ENCODE results near the gene MSI2.

Gene MSI2

DNA sequence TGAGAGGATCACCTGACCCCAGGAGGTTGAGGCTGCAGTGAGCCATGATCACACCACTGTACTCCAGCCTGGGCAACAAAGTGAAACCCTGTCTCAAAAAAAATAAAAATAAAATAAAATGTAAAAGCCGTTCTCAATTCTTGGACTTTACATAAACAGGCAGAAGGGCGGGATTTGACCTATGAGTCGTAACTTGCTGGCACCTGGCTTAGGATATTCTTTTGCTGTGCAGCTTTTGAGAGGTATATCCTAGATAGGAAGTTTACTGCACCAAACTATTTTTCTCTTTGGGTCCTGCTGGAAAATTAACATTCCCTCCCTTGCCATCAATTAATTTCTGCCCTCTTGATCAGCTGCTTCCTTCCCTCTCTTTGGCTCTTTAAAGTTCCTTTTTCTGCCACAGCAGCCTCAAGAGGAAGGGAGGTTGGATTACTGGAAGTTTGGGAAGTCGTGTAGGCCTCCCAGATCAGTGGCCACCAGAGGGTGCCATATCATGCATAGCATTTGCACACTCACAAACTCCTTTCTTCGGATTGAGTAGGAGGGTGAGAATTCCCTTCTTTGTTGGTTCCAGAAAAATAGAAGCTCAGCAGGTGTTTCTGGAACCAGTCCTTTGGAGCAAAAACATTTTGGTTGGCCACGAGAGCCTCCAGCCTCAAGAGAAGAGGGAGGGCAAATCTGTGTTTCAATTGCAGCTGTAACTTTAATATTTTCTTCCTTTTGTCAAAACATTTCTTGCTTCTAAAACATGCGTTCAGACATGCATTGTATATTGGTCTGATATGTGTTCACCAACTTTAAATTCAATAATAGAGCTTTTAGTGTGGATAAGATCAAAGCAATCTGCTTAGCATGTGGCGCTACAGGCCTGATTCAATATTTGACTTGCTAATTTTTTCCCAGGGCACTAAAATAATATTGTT lies 341.5 kb downstream of the MSI2 start:
- DNase-seq (ENCODE audit: low read depth), result peak; percentile 75
- no peak overlapping the region for H3K4me3 ChIP-seq (ENCODE audit: low read length)
- TF ChIP-seq, protein P1, sequence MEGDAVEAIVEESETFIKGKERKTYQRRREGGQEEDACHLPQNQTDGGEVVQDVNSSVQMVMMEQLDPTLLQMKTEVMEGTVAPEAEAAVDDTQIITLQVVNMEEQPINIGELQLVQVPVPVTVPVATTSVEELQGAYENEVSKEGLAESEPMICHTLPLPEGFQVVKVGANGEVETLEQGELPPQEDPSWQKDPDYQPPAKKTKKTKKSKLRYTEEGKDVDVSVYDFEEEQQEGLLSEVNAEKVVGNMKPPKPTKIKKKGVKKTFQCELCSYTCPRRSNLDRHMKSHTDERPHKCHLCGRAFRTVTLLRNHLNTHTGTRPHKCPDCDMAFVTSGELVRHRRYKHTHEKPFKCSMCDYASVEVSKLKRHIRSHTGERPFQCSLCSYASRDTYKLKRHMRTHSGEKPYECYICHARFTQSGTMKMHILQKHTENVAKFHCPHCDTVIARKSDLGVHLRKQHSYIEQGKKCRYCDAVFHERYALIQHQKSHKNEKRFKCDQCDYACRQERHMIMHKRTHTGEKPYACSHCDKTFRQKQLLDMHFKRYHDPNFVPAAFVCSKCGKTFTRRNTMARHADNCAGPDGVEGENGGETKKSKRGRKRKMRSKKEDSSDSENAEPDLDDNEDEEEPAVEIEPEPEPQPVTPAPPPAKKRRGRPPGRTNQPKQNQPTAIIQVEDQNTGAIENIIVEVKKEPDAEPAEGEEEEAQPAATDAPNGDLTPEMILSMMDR (IDR thresholded peaks at IDR 0.05; ENCODE audit: insufficient read depth, low read depth, low read length, missing control alignments), result peak; percentile 92

DNA sequence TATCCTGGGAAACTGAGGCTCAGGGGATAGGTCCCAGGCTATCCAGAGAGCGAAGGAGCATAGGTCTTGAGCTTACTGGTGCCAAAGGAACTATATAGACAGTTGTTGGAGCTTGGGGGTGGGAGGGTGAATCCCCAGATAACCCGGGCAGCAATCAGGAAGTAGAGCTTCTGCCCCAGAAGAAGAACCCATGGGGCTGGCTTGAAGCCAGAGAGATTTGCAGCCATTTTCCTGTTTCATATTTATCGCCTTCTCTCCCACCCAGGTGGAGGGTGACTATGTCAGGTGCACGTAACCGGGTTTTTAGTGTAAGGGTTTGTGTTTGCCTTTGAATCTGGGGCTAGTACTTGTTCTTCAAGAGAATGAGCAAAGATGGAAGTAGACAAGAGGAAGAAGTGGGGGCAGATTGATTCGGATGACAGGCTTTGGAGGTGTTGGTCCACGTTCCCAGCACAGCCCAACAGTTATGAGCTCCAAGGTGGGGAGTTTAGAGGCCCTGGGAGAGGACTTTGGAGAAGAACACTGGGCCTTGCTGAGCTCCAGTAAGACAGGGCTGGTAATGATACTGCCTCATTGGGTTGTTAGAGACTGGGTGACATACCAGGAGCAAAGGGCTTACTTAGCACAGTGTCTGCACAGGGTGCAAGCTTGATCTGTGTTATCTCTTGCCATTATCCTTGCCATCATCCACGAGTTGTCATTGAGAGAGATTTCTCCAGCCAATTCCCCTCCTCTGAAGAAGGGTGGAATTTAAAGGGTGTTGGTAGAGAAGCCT lies 343.1 kb downstream of the MSI2 start:
- TF ChIP-seq, protein P1 (IDR thresholded peaks at IDR 0.05; ENCODE audit: insufficient read depth, low read depth, low read length, missing control alignments), result no peak
- H3K4me3 ChIP-seq (ENCODE audit: low read length), result no peak overlapping the region
- no peak for DNase-seq (ENCODE audit: low read depth)

DNA sequence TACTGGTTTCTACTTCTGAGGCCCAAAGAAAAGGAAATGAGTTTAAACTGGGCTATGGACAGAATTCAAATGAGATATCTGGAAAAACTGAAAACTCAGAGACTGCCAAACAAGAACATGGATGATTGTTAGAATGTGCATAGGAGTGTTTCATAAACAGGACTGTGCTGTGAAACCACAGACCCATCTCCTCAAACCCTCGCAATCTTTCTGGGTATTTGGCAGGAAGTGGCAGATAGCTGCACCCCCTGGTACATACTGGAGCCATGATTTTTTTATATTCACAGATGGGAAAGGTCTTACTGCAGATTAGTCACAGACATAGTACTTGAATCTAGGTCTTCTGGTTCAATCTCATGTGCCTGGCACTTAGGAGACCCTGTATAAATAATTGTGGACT lies 343.8 kb downstream of the MSI2 start:
- TF ChIP-seq, protein P1 (IDR thresholded peaks at IDR 0.05; ENCODE audit: insufficient read depth, low read depth, low read length, missing control alignments), result no peak
- no peak overlapping the region for H3K4me3 ChIP-seq (ENCODE audit: low read length)
- DNase-seq (ENCODE audit: low read depth), result no peak

DNA sequence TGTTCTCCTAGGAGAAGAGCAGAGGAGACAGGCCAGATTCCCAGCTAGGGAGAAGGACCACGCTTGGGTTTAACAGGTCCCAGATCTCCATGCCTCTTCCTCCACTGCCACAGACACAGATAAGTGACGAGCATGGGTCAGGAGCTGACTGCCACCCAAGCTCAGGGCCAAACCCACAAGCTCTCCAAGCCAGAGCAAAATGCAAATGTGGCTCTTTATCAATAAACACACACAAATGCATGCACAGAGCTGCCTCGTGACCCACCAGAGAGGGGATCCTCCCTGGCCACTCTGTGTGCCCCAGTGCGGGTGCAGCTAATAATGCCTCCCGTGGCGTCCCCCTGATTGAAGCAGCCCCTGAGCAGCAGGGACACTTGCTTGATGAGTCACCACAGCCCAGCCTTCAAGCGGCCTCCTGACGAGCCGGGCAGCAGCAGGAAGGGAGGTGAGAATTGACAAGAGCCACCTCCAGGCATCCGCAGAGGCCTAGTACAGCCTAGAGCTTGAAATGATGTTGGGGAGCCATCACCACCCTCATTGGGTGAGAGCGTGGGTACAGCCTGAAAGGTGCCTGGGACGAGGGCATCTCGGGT lies 344.9 kb downstream of the MSI2 start:
- DNase-seq (ENCODE audit: low read depth), result no peak
- no peak overlapping the region for H3K4me3 ChIP-seq (ENCODE audit: low read length)
- TF ChIP-seq, protein P1 (IDR thresholded peaks at IDR 0.05; ENCODE audit: insufficient read depth, low read depth, low read length, missing control alignments), result no peak

DNA sequence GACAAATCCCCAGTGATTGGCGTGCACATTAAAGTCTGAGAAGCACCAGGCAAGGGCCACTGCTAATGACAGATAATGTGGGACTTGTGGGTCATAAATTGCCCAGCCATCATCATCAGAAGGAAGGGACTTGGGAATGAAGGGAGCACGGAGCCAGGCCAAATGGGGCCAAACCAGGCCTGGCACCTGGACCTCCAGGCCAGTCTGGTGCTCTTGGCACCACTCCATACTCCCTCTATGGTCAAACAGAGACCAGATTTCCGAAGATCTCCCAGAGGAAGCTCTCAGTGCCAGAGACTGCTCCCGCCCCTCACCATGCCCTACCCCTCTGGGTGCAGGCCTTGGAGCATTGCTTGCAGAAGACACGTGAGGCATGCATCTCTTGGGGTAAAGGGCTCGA lies 346.6 kb downstream of the MSI2 start:
- no peak overlapping the region for H3K4me3 ChIP-seq (ENCODE audit: low read length)
- no peak for DNase-seq (ENCODE audit: low read depth)
- TF ChIP-seq, protein P1 (IDR thresholded peaks at IDR 0.05; ENCODE audit: insufficient read depth, low read depth, low read length, missing control alignments), result no peak

DNA sequence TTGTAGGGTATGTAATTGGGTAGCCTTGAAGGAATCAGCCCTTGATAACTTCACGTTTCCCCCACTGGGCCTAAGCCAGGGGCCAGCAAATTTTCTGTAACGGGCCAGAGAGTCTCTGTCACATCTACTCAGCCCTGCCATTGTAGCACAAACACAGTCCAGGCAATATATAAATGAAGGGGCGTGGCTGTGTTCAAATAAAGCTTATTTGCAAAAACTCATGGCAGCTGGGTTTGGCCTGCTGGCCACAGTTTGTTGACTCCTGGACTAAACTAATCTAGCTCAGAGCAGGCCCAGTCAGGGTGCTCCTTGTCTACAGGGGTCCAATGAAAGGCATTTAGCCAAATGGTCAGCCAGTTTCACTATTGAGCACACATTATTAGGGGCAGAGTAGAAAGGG lies 347.2 kb downstream of the MSI2 start:
- DNase-seq (ENCODE audit: low read depth), result no peak
- no peak overlapping the region for H3K4me3 ChIP-seq (ENCODE audit: low read length)
- TF ChIP-seq, protein P1 (IDR thresholded peaks at IDR 0.05; ENCODE audit: insufficient read depth, low read depth, low read length, missing control alignments), result no peak

Data from epithelial cell of esophagus (primary cell).